ENCODE measurements around the gene NPAS1.

DNA sequence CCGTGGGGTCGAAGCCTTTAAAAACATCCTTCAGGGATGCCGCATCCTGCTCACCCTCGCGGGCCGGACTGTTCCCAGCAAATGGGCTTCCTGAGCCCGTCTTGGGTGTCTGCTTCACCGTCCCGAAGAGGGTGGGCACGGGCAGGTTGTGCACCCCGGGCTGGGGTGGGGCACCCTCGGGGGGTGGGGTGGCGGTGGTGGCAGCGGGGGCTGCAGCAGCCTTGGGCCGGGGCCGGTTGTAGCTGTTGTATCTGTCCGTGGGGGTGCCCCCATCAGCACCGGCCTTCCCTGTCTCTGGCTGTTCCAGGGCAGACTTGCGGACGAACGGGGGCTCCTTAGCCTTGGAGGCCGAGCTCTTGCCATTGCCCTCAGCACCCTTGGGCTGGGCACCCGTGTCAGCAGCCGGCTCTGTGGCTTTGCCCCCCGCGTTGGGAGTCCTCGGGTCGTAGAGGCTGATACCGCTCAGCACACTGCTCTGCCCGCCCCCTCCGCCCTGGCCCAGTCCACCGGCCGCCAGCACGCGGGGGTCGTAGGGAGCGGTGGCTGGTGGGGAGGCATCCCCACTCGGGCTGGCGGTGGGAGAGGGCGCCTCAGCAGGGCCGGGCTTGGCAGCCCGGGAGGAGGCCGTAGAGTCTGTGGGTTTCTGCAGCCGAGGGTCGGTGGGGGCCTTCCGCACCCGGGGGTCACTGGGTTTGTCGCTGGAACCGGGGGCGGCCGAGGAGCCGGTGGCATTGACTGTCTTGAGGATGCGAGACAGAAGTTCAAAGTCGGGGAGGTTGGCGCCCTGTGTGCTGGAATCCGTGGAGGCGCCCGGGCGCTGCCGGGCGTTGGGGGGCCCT, 47.0 kb downstream of the NPAS1 start:
- TF ChIP-seq CTCF (IDR thresholded peaks at IDR 0.05; ENCODE audit: poor library complexity), result no peak
- TF ChIP-seq EZH2phosphoT487 (IDR thresholded peaks at IDR 0.05; ENCODE audit: low read depth, severe bottlenecking, unreplicated experiment), result no peak
- no peak for TF ChIP-seq EZH2 (IDR thresholded peaks at IDR 0.05; ENCODE audit: borderline replicate concordance)
